WTC11 (cell line): Measurements from ENCODE around the gene TNIK. TPM values are rescaled to one million over a fixed set of nuclear protein-coding genes. Genes with fewer than 3 reads are reported as not detected.

Experiments
- ATAC-seq: fragments of 200-7000 bp; cut with Tn5 transposase; 2 replicates; pipeline ENCODE4 v1.10.0; 2021; ENCODE audit warnings: mild to moderate bottlenecking, moderate library complexity
- CTCF ChIA-PET: fragments of 300-600 bp; sonication (Branson Sonifier 250); formaldehyde crosslinking; loops from one replicate; lab custom pipeline; 2021; ENCODE audit warnings: antibody characterized with exemption; lab: Charles Lee
- POLR2A ChIA-PET: fragments of 350-600 bp; sonication (Branson Sonifier 250); formaldehyde crosslinking; loops from one replicate; lab custom pipeline; 2021; ENCODE audit warnings: antibody characterized with exemption; lab: Charles Lee
- DNase-seq: peaks from one replicate; pipeline ENCODE4 v3.0.0; 2021; ENCODE audit warnings: low spot score
- H3K27ac Mint-ChIP-seq: 2 replicates; pipeline ENCODE4 v1.8.0; 2021; ENCODE audit warnings: mixed read lengths
- H3K27me3 Mint-ChIP-seq: 2 replicates; pipeline ENCODE4 v1.8.0; 2021; ENCODE audit warnings: low read depth, mild to moderate bottlenecking, moderate library complexity, mixed read lengths
- H3K36me3 Mint-ChIP-seq: 2 replicates; pipeline ENCODE4 v1.8.0; 2021; ENCODE audit warnings: mixed read lengths
- H3K4me1 Mint-ChIP-seq: 2 replicates; pipeline ENCODE4 v1.8.0; 2022; ENCODE audit warnings: mixed read lengths
- H3K4me3 Mint-ChIP-seq: 2 replicates; pipeline ENCODE4 v1.8.0; 2021; ENCODE audit warnings: mild to moderate bottlenecking, moderate library complexity, mixed read lengths
- H3K9me3 Mint-ChIP-seq: 2 replicates; pipeline ENCODE4 v1.8.0; 2021; ENCODE audit warnings: mixed read lengths
- ATF1 ChIP-seq: sonication (generic); formaldehyde crosslinking; IDR thresholded peaks from 2 replicates; pipeline ENCODE4 v1.8.1; 2023; ENCODE audit warnings: mild to moderate bottlenecking, moderate library complexity, missing genetic modification reagents
- EMX1 ChIP-seq: fragments of 250-450 bp; sonication (Bioruptor Pico); IDR thresholded peaks from 2 replicates; pipeline ENCODE4 v1.8.0; 2021; ENCODE audit warnings: mild to moderate bottlenecking
- ETV6 ChIP-seq: sonication (generic); formaldehyde crosslinking; IDR thresholded peaks from 2 replicates; pipeline ENCODE4 v1.8.1; 2022; ENCODE audit warnings: mild to moderate bottlenecking, missing genetic modification reagents
- GTF2I ChIP-seq: fragments of 250-450 bp; sonication (Bioruptor Pico); conservative IDR thresholded peaks from 2 replicates; pipeline ENCODE4 v1.4.0; 2021; ENCODE audit warnings: mild to moderate bottlenecking
- HMGA2 ChIP-seq: fragments of 250-450 bp; sonication (Bioruptor Pico); IDR thresholded peaks from 2 replicates; pipeline ENCODE4 v1.4.0; 2021; ENCODE audit warnings: mild to moderate bottlenecking, moderate library complexity
- JUN ChIP-seq: sonication (generic); formaldehyde crosslinking; IDR thresholded peaks from 2 replicates; pipeline ENCODE4 v1.8.0; 2023; ENCODE audit warnings: mild to moderate bottlenecking, missing genetic modification reagents
- KAT7 ChIP-seq: sonication (generic); formaldehyde crosslinking; IDR thresholded peaks from 2 replicates; pipeline ENCODE4 v1.8.1; 2023; ENCODE audit warnings: missing genetic modification reagents, mild to moderate bottlenecking, borderline replicate concordance
- NR1H2 ChIP-seq: sonication (generic); formaldehyde crosslinking; IDR thresholded peaks from 2 replicates; pipeline ENCODE4 v1.9.0; 2021; ENCODE audit warnings: mild to moderate bottlenecking, moderate library complexity, missing genetic modification reagents
- SMAD4 ChIP-seq: sonication (generic); formaldehyde crosslinking; IDR thresholded peaks from 2 replicates; pipeline ENCODE4 v1.8.0; 2022; ENCODE audit warnings: mild to moderate bottlenecking, missing genetic modification reagents
- SP1 ChIP-seq: sonication (generic); formaldehyde crosslinking; conservative IDR thresholded peaks from 2 replicates; pipeline ENCODE4 v1.8.1; 2022; ENCODE audit warnings: missing genetic modification reagents
- TCF7 ChIP-seq: sonication (generic); formaldehyde crosslinking; IDR thresholded peaks from 2 replicates; pipeline ENCODE4 v1.8.0; 2022; ENCODE audit warnings: mild to moderate bottlenecking, low read depth, missing genetic modification reagents, moderate library complexity
- TP53 ChIP-seq: sonication (generic); formaldehyde crosslinking; IDR thresholded peaks from 2 replicates; pipeline ENCODE4 v1.8.1; 2023; ENCODE audit warnings: mild to moderate bottlenecking, missing genetic modification reagents
- ZBTB21 ChIP-seq: sonication (generic); formaldehyde crosslinking; IDR thresholded peaks from 2 replicates; pipeline ENCODE4 v1.8.1; 2023; ENCODE audit warnings: mild to moderate bottlenecking, missing genetic modification reagents, borderline replicate concordance
- ZNF232 ChIP-seq: sonication (generic); formaldehyde crosslinking; IDR thresholded peaks from 2 replicates; pipeline ENCODE4 v1.8.0; 2022; ENCODE audit warnings: mild to moderate bottlenecking, missing genetic modification reagents
- ZNF416 ChIP-seq: fragments of 250-450 bp; sonication (Bioruptor Pico); IDR thresholded peaks from 2 replicates; pipeline ENCODE4 v1.9.0; 2021; ENCODE audit warnings: mild to moderate bottlenecking, inconsistent platforms
- total RNA-seq: library from RNA; stranded (reverse); gene quantifications from 3 replicates; pipeline ENCODE4 v1.2.3, GENCODE V29; 2021
- TF ChIP-seq, protein P1 (sequence below): sonication (generic); formaldehyde crosslinking; IDR thresholded peaks from 2 replicates; pipeline ENCODE4 v1.8.1; 2022; ENCODE audit warnings: low read depth, mild to moderate bottlenecking, moderate library complexity, missing genetic modification reagents, borderline replicate concordance
- TF ChIP-seq, protein P2 (sequence below): sonication (generic); formaldehyde crosslinking; IDR thresholded peaks from 2 replicates; pipeline ENCODE4 v1.8.0; 2023; ENCODE audit warnings: mild to moderate bottlenecking, missing genetic modification reagents
- TF ChIP-seq, protein P3 (sequence below): sonication (generic); formaldehyde crosslinking; IDR thresholded peaks from 2 replicates; pipeline ENCODE4 v1.8.1; 2022; ENCODE audit warnings: mild to moderate bottlenecking, moderate library complexity, missing genetic modification reagents
- TF ChIP-seq, protein P4 (sequence below): sonication (generic); formaldehyde crosslinking; IDR thresholded peaks from 2 replicates; pipeline ENCODE4 v1.8.1; 2023; ENCODE audit warnings: mild to moderate bottlenecking, missing genetic modification reagents
- TF ChIP-seq, protein P5 (sequence below): fragments of 250-450 bp; sonication (Bioruptor Pico); IDR thresholded peaks from 2 replicates; pipeline ENCODE4 v1.9.0; 2021; ENCODE audit warnings: moderate library complexity, mild to moderate bottlenecking, inconsistent platforms, borderline replicate concordance
- TF ChIP-seq, protein P6 (sequence below): sonication (generic); formaldehyde crosslinking; IDR thresholded peaks from 2 replicates; pipeline ENCODE4 v1.8.0; 2023; ENCODE audit warnings: missing genetic modification reagents
- TF ChIP-seq, protein P7 (sequence below): sonication (generic); formaldehyde crosslinking; IDR thresholded peaks from 2 replicates; pipeline ENCODE4 v1.8.1; 2022; ENCODE audit warnings: mild to moderate bottlenecking, missing genetic modification reagents, moderate library complexity, borderline replicate concordance

Gene TNIK
- total RNA-seq, 1 experiment from 2014 or later, result 50.3 TPM

DNA sequence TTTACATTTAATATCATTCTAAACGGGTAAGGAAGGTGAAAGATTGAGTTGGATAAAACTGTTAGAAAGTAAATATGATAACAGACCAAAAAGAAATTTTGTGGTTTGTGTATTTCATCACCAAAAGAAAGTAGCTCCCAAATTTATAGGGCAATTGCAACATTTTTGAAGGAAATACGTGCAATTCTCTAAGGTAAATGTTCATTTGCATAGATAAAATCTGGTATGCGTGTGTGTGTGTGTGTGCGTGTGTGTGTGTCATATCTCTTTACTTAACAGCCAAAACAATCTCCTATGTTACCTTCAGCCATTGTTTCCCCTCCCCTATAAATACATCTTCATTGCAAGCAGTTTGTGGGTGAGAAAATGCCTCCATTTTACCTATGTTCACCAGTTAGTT lies 208.4 kb downstream of the TNIK start:
- Mint-ChIP-seq H3K4me3 (no peak overlapping the region), H3K27me3 (no peaks in the 10 kb centered on the region), H3K9me3 (no peaks in the 10 kb centered on the region), H3K4me1 (peaks cover 36% of the 10 kb centered on the region), H3K36me3 (no peaks in the 10 kb centered on the region), H3K27ac (no peak overlapping the region)
- ATAC-seq, result no peak
- POLR2A ChIA-PET, result interaction anchor here (0.6 kb wide), 1 partner anchor 15 kb away, joined by 3 read pairs; no protein-coding TSS in a partner anchor
- no peak for DNase-seq
- TF ChIP-seq ZBTB21, result no peak
- no peak for TF ChIP-seq SMAD4 (CRISPR knock-in tag)
- no peak for TF ChIP-seq ATF1
- no peak for TF ChIP-seq NR1H2 (CRISPR knock-in tag)
- TF ChIP-seq, protein P1, sequence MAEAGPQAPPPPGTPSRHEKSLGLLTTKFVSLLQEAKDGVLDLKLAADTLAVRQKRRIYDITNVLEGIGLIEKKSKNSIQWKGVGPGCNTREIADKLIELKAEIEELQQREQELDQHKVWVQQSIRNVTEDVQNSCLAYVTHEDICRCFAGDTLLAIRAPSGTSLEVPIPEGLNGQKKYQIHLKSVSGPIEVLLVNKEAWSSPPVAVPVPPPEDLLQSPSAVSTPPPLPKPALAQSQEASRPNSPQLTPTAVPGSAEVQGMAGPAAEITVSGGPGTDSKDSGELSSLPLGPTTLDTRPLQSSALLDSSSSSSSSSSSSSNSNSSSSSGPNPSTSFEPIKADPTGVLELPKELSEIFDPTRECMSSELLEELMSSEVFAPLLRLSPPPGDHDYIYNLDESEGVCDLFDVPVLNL (CRISPR knock-in tag), result no peak
- TF ChIP-seq ETV6 (CRISPR knock-in tag), result no peak
- TF ChIP-seq ZNF232 (CRISPR knock-in tag), result no peak
- no peak for TF ChIP-seq HMGA2 (CRISPR knock-in tag)
- TF ChIP-seq, protein P2, sequence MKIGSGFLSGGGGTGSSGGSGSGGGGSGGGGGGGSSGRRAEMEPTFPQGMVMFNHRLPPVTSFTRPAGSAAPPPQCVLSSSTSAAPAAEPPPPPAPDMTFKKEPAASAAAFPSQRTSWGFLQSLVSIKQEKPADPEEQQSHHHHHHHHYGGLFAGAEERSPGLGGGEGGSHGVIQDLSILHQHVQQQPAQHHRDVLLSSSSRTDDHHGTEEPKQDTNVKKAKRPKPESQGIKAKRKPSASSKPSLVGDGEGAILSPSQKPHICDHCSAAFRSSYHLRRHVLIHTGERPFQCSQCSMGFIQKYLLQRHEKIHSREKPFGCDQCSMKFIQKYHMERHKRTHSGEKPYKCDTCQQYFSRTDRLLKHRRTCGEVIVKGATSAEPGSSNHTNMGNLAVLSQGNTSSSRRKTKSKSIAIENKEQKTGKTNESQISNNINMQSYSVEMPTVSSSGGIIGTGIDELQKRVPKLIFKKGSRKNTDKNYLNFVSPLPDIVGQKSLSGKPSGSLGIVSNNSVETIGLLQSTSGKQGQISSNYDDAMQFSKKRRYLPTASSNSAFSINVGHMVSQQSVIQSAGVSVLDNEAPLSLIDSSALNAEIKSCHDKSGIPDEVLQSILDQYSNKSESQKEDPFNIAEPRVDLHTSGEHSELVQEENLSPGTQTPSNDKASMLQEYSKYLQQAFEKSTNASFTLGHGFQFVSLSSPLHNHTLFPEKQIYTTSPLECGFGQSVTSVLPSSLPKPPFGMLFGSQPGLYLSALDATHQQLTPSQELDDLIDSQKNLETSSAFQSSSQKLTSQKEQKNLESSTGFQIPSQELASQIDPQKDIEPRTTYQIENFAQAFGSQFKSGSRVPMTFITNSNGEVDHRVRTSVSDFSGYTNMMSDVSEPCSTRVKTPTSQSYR, result no peak
- no peak for TF ChIP-seq TCF7 (CRISPR knock-in tag)
- no peak for TF ChIP-seq TP53 (CRISPR knock-in tag)
- CTCF ChIA-PET, result no interaction called here

DNA sequence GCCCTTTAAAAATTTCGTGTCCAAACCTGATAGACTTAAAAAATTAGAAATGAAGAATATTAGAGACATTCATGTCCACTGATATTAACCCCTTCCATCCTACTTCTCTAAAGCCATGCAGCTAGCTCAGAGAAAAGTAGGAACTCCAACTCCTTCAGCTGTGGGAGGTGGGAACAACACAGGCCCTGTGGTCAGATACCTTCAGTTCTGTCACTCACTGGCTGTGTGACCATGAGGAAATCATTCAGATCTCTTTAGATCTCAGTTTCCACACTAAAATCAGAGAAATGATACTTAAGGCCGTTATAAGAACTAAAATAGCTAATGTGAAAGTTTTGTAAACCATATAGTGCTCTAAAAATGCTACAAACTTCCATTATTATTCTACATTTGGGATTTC lies 209.8 kb downstream of the TNIK start:
- Mint-ChIP-seq H3K36me3 (no peaks in the 10 kb centered on the region), H3K27me3 (no peaks in the 10 kb centered on the region), H3K9me3 (no peaks in the 10 kb centered on the region), H3K27ac (no peak overlapping the region), H3K4me3 (no peak overlapping the region), H3K4me1 (peaks cover 22% of the 10 kb centered on the region)
- no peak for TF ChIP-seq ETV6 (CRISPR knock-in tag)
- TF ChIP-seq GTF2I (CRISPR knock-in tag), result no peak
- TF ChIP-seq, protein P3, sequence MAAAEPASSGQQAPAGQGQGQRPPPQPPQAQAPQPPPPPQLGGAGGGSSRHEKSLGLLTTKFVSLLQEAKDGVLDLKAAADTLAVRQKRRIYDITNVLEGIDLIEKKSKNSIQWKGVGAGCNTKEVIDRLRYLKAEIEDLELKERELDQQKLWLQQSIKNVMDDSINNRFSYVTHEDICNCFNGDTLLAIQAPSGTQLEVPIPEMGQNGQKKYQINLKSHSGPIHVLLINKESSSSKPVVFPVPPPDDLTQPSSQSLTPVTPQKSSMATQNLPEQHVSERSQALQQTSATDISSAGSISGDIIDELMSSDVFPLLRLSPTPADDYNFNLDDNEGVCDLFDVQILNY, result no peak
- no peak for TF ChIP-seq TCF7 (CRISPR knock-in tag)
- TF ChIP-seq, protein P4, sequence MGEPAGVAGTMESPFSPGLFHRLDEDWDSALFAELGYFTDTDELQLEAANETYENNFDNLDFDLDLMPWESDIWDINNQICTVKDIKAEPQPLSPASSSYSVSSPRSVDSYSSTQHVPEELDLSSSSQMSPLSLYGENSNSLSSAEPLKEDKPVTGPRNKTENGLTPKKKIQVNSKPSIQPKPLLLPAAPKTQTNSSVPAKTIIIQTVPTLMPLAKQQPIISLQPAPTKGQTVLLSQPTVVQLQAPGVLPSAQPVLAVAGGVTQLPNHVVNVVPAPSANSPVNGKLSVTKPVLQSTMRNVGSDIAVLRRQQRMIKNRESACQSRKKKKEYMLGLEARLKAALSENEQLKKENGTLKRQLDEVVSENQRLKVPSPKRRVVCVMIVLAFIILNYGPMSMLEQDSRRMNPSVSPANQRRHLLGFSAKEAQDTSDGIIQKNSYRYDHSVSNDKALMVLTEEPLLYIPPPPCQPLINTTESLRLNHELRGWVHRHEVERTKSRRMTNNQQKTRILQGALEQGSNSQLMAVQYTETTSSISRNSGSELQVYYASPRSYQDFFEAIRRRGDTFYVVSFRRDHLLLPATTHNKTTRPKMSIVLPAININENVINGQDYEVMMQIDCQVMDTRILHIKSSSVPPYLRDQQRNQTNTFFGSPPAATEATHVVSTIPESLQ (CRISPR knock-in tag), result no peak
- TF ChIP-seq, protein P5, sequence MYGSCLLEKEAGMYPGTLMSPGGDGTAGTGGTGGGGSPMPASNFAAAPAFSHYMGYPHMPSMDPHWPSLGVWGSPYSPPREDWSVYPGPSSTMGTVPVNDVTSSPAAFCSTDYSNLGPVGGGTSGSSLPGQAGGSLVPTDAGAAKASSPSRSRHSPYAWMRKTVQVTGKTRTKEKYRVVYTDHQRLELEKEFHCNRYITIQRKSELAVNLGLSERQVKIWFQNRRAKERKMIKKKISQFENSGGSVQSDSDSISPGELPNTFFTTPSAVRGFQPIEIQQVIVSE (CRISPR knock-in tag), result no peak
- CTCF ChIA-PET, result no interaction called here
- ATAC-seq, result no peak
- no peak for DNase-seq
- POLR2A ChIA-PET, result no interaction called here

DNA sequence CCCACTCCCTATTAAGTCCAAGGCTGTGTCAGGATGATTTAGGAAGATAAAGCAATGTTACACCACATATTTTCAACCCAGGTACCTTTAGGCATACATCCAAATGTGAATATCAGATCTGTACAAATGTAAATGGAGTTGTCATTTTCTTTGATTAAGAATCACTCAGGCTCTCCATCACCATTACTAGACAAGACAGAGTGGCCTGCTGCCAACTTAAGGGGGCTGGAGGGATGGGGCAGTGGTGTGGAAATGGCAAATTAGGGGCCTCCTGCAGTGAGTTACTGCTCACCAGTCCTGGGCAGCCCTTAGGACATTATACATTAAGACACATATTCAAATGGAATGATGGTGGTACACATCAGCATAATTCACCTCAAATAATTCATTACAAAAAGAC lies 211.0 kb downstream of the TNIK start:
- Mint-ChIP-seq H3K4me3 (no peak overlapping the region), H3K36me3 (no peaks in the 10 kb centered on the region), H3K4me1 (peaks cover 13% of the 10 kb centered on the region), H3K27ac (no peak overlapping the region), H3K9me3 (no peaks in the 10 kb centered on the region), H3K27me3 (no peaks in the 10 kb centered on the region)
- POLR2A ChIA-PET, result no interaction called here
- CTCF ChIA-PET, result interaction anchor here (0.6 kb wide), 1 partner anchor 1701 kb away, joined by 4 read pairs; no protein-coding TSS in a partner anchor
- DNase-seq, result no peak
- no peak for ATAC-seq
- TF ChIP-seq JUN (CRISPR knock-in tag) (no peak), EMX1 (CRISPR knock-in tag) (no peak), ZNF416 (CRISPR knock-in tag) (no peak), KAT7 (CRISPR knock-in tag) (no peak), SP1 (no peak)
- TF ChIP-seq, protein P6, sequence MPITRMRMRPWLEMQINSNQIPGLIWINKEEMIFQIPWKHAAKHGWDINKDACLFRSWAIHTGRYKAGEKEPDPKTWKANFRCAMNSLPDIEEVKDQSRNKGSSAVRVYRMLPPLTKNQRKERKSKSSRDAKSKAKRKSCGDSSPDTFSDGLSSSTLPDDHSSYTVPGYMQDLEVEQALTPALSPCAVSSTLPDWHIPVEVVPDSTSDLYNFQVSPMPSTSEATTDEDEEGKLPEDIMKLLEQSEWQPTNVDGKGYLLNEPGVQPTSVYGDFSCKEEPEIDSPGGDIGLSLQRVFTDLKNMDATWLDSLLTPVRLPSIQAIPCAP, result no peak
- TF ChIP-seq, protein P7, sequence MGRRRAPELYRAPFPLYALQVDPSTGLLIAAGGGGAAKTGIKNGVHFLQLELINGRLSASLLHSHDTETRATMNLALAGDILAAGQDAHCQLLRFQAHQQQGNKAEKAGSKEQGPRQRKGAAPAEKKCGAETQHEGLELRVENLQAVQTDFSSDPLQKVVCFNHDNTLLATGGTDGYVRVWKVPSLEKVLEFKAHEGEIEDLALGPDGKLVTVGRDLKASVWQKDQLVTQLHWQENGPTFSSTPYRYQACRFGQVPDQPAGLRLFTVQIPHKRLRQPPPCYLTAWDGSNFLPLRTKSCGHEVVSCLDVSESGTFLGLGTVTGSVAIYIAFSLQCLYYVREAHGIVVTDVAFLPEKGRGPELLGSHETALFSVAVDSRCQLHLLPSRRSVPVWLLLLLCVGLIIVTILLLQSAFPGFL (CRISPR knock-in tag), result no peak
